Measurements from ENCODE around the gene CPNE1. TPM values are rescaled to one million over a fixed set of nuclear protein-coding genes. Genes with fewer than 3 reads are reported as not detected.

CPNE1 gene
- total RNA-seq, 6 donors from 2014 or later = 48.8 to 210 (median 177) TPM

GRCh38 chr20:35620818-35621559 lies 43.7 kb downstream of the CPNE1 start:
- peaks cover 2 to 24% (median 8%) of the 10 kb centered on the region in 4 donors for H3K36me3 ChIP-seq
- H3K4me1 ChIP-seq = peaks cover 26 to 35% (median 31%) of the 10 kb centered on the region in 4 donors
- WGBS, 2 donors = 86 to 93% methylated on average over 4 to 11 of the region's 11 CpGs
- no peak overlapping the region for H3K27ac ChIP-seq
- TF ChIP-seq POLR2AphosphoS5 (IDR thresholded peaks at IDR 0.05) (no peak), EP300 (IDR thresholded peaks at IDR 0.05) (no peak), POLR2A (IDR thresholded peaks at IDR 0.05) (no peak)
- TF ChIP-seq, protein P1, sequence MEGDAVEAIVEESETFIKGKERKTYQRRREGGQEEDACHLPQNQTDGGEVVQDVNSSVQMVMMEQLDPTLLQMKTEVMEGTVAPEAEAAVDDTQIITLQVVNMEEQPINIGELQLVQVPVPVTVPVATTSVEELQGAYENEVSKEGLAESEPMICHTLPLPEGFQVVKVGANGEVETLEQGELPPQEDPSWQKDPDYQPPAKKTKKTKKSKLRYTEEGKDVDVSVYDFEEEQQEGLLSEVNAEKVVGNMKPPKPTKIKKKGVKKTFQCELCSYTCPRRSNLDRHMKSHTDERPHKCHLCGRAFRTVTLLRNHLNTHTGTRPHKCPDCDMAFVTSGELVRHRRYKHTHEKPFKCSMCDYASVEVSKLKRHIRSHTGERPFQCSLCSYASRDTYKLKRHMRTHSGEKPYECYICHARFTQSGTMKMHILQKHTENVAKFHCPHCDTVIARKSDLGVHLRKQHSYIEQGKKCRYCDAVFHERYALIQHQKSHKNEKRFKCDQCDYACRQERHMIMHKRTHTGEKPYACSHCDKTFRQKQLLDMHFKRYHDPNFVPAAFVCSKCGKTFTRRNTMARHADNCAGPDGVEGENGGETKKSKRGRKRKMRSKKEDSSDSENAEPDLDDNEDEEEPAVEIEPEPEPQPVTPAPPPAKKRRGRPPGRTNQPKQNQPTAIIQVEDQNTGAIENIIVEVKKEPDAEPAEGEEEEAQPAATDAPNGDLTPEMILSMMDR (IDR thresholded peaks at IDR 0.05) = no peak
- DNase-seq (no peak), ATAC-seq (ENCODE audit: low FRiP score in 2 of 2) (no peak)
- H3K27me3 ChIP-seq = no peaks in the 10 kb centered on the region
- H3K4me3 ChIP-seq = no peak overlapping the region
- H3K9me3 ChIP-seq = no peaks in the 10 kb centered on the region

DNA sequence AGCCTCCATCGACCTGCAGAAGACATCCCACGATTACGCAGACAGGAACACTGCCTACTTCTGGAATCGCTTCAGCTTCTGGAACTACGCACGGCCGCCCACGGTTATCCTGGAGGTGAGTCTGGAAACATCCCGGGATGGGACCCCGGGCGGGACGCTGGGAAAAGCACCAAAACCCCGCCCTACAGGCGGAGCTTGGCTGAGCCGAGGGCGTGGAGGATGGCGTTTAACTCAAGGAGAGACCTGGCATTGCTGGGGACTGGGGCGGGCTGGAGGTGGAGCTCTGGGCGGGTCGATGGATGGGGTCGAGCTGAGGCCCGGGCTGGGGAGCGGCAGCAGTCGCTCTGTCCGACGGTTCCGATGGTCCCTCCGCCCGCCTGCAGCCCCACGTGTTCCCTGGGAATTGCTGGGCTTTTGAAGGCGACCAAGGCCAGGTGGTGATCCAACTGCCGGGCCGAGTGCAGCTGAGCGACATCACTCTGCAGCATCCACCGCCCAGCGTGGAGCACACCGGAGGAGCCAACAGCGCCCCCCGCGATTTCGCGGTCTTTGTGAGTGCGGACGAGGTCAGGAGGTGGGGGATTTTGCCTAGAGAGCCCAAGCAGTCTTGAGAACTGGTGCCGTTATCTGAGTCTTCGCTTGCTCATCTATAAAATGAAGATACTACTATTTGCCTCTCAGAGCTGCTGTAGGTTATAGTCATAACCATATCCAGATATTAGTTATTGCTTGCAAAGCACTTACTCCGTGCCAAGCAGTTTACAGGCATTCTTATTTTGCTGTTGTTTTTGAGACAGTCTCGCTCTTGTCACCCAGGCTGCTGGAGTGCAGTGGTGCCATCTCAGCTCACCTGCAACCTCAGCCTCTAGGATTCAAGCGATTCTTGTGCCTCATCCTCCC lies 45.3 kb downstream of the CPNE1 start:
- peak overlapping the region in 2 of 4 donors; percentile 28 to 38 for H3K27ac ChIP-seq

GRCh38 chr20:35618263-35619131 lies 46.2 kb downstream of the CPNE1 start:
- DNase-seq = peak; percentile 40 to 74
- peaks cover 32 to 43% (median 37%) of the 10 kb centered on the region in 4 donors for H3K4me1 ChIP-seq

More for the DNA sequence above, 45.3 kb downstream of the CPNE1 start:
- TF ChIP-seq POLR2AphosphoS5 (IDR thresholded peaks at IDR 0.05) = no peak
- no peak for TF ChIP-seq EP300 (IDR thresholded peaks at IDR 0.05)
- TF ChIP-seq, protein P1 (IDR thresholded peaks at IDR 0.05) = peak in 5 of 6 experiments; percentile 19 to 43 (median 27)
- TF ChIP-seq POLR2A (IDR thresholded peaks at IDR 0.05) = peak in 1 of 4 donors; percentile 6
- peaks cover 32 to 43% (median 37%) of the 10 kb centered on the region in 4 donors for H3K4me1 ChIP-seq
- no peaks in the 10 kb centered on the region for H3K9me3 ChIP-seq
- WGBS, 2 donors = 7 to 12% methylated on average over 20 to 37 of the region's 49 CpGs
- H3K27me3 ChIP-seq = no peaks in the 10 kb centered on the region
- peaks cover 0 to 10% (median 0%) of the 10 kb centered on the region in 4 donors for H3K36me3 ChIP-seq
- DNase-seq (peak; percentile 83 to 91), ATAC-seq (ENCODE audit: low FRiP score in 2 of 2) (peak; percentile 39 to 61)
- H3K4me3 ChIP-seq = peak overlapping the region; percentile 30 to 64 (median 44)

More at GRCh38 chr20:35618263-35619131, 46.2 kb downstream of the CPNE1 start:
- Histone ChIP-seq H3K27ac (peak overlapping the region in 3 of 4 donors; percentile 28 to 96 (median 38)), H3K4me3 (peak overlapping the region; percentile 30 to 65 (median 51)), H3K9me3 (no peaks in the 10 kb centered on the region), H3K36me3 (peaks cover 0 to 10% (median 0%) of the 10 kb centered on the region in 4 donors), H3K27me3 (no peaks in the 10 kb centered on the region)
- 12 to 20% methylated on average over 25 to 28 of the region's 35 CpGs for WGBS, 2 donors
- TF ChIP-seq POLR2A (IDR thresholded peaks at IDR 0.05) = no peak
- TF ChIP-seq, protein P1 (IDR thresholded peaks at IDR 0.05) = no peak
- TF ChIP-seq POLR2AphosphoS5 (IDR thresholded peaks at IDR 0.05) = no peak
- no peak for TF ChIP-seq EP300 (IDR thresholded peaks at IDR 0.05)
- no peak for ATAC-seq (ENCODE audit: low FRiP score in 2 of 2)

All from upper lobe of left lung (tissue), 6 donors.